ENCODE measurements around the gene CFAP100.

The CFAP100 gene

DNA sequence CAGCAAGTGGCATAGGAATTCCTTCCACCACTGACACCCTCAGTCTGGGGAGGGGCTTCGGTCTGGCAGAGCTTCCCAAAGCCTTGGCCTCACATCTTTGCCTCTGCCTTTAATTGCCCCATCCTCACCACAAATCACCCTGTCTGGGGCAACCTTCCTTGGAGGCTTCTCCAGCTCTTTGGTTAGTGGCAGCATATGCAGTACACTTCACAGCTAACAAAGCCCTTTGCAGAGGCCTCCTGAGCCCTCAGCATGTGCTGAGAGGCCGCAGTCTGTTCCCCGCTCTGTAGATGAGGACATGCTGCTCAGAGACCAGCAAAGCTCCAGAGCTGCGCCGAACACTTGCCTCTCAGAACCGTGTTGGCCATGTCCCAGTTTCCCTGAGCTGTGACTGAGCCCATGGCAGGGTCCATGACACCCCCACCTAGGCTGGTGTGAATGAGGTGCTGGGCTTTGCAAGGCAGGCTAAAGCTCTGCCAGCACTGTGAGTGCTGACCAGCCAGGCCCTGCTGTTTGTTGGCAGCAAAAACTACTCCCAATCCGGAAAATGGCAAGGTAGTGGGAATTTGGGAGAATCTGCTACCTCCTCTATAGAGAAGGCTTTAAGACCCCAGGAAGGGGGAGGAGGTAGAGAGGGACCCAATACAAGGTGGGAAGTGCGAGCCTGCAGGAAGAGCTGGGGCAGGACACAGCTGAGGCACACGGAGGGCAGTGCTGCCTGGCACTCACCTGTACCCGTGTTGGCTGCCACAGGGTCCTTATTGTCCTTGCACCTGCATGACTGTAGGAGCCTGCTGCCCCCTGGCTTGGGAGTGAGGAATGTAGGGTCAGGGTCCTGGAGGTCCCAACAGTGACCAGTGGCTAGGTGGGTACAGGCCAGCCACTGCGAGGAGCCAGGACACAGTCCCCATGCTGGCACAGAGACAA is 29.1 kb upstream of the CFAP100 start:
- TF ChIP-seq, protein P1, sequence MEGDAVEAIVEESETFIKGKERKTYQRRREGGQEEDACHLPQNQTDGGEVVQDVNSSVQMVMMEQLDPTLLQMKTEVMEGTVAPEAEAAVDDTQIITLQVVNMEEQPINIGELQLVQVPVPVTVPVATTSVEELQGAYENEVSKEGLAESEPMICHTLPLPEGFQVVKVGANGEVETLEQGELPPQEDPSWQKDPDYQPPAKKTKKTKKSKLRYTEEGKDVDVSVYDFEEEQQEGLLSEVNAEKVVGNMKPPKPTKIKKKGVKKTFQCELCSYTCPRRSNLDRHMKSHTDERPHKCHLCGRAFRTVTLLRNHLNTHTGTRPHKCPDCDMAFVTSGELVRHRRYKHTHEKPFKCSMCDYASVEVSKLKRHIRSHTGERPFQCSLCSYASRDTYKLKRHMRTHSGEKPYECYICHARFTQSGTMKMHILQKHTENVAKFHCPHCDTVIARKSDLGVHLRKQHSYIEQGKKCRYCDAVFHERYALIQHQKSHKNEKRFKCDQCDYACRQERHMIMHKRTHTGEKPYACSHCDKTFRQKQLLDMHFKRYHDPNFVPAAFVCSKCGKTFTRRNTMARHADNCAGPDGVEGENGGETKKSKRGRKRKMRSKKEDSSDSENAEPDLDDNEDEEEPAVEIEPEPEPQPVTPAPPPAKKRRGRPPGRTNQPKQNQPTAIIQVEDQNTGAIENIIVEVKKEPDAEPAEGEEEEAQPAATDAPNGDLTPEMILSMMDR (IDR thresholded peaks at IDR 0.05) = no peak
- no peak for TF ChIP-seq ZFX (IDR thresholded peaks at IDR 0.05; ENCODE audit: borderline replicate concordance)
- H3K27ac ChIP-seq = no peak overlapping the region

DNA sequence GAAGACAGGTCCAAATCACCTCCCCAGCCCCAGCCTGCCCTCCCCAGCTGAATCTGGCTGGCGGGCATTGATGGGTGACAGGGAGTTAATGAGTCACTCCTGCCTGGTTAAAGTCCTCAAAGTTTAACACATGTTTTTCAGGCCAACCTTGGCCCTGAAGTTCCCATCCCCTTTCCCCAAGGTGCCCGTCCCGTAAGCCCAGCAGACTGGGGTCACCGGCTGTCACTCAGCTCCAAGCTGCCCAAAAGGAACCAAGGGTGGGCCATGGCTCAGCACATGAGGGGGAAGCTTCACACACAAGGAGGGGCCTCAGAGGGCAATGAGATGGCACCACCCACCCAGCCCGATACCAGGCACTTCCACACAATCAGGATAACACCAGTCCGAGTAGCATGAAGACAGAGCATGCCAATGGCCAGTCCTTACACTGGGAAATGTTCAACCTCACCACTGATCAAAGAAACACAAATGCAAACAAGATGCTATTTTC is 27.3 kb upstream of the CFAP100 start:
- H3K27ac ChIP-seq = no peak overlapping the region
- TF ChIP-seq, protein P1 (IDR thresholded peaks at IDR 0.05) = no peak
- TF ChIP-seq ZFX (IDR thresholded peaks at IDR 0.05; ENCODE audit: borderline replicate concordance) = no peak

DNA sequence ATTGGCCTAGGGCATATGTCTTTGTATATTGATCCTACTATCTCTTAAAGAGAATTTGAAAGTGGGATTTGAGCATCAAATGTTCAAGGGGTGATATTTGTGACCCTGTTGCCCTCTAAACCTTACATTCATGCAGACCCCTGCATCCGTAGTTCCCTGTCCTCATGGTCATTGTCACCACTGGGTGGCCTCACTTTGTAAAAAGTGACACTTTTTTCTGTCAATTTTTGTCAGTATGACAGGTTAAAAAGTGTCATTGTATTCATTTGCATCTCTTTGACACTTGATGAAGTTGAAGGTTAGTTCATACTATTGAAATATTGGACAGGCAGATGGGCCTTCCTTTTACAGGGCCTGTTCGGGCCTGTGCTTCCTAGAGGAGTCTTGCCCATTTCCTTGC is 25.2 kb upstream of the CFAP100 start:
- H3K27ac ChIP-seq = no peak overlapping the region
- TF ChIP-seq, protein P1 (IDR thresholded peaks at IDR 0.05) = no peak
- no peak for TF ChIP-seq ZFX (IDR thresholded peaks at IDR 0.05; ENCODE audit: borderline replicate concordance)

DNA sequence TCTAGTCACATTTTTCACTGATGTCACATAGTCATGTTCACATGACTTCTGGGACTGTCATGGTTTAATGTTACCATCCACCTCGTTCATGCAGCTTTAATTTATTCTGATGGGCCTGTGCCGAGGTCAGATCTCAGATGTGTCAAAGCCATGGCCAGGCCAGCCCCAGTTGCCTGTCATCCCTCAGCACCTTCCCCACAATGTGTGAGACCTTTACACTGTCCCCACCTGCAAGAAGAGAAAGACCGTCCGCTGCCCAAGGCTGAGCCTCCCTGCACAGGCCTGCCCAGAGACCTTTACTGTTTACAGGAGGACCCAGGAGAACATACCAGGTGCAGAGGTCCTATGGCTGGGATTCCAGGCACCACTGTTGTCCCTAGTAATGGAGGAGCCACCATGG is 24.7 kb upstream of the CFAP100 start:
- TF ChIP-seq ZFX (IDR thresholded peaks at IDR 0.05; ENCODE audit: borderline replicate concordance) = no peak
- TF ChIP-seq, protein P1 (IDR thresholded peaks at IDR 0.05) = no peak
- H3K27ac ChIP-seq = no peak overlapping the region

DNA sequence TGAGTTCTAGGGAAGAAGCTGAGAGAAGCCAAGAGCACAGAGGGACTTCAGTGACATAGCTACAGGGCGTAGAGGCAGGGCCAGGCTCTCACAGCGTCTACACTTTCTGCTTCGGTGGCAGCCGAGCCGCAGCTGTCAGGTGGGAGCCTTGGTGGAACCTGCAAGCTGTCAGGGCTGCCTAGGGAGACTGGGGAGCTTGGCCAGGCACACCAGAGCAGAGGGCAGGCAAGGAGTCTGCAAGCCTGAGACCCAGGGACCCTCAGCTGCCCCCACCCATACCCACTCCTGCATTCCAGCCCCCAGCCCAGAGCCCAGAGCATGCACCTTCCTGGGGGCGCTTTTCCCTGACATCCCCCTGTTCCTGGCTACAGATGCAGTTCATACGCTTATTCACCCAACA is 24.1 kb upstream of the CFAP100 start:
- TF ChIP-seq ZFX (IDR thresholded peaks at IDR 0.05; ENCODE audit: borderline replicate concordance) = no peak
- TF ChIP-seq, protein P1 (IDR thresholded peaks at IDR 0.05) = no peak
- H3K27ac ChIP-seq = no peak overlapping the region

DNA sequence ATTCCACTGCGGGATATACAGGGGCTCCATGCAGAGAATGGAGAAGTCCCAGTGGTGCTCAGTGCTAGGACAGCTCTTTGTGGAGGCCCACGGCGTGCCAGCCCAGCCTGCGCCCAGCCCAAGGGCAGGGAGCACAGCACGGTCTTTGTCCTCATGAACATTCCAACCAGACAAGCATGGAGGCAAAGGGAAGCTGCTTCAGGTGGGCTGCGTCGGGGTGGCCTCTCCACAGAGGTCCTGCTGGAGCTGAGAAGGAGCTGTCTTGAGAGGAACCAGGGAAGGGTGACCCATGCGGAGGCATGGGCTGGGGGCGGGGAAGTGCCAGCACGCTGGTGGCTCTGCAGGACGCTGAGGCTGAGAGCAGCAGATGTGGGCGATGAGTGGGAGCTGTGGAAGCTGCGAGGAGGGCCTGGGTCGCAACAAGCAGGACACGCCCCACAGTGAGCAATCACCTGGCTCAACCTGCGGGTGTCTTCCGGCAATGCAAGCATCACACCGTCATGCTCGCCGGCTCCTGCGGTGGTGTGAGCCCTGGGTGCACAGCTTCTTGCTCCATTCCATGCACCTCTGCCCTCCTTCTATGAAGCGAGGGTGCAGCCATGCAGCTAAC is 23.5 kb upstream of the CFAP100 start:
- no peak overlapping the region for H3K27ac ChIP-seq
- TF ChIP-seq, protein P1 (IDR thresholded peaks at IDR 0.05) = no peak
- no peak for TF ChIP-seq ZFX (IDR thresholded peaks at IDR 0.05; ENCODE audit: borderline replicate concordance)
